GM08714 (cell line): Measurements from ENCODE around the gene CTNND2.

ENCODE experiments used
- H3K4me3 ChIP-seq: fragments of 200-500 bp; sonication (Bioruptor generic); 2 replicates; pipeline ENCODE4 v1.5.1; 2014; ENCODE audit warnings: mild to moderate bottlenecking, low read length, inconsistent platforms
- ZNF274 ChIP-seq: IDR thresholded peaks from 2 replicates; pipeline ENCODE4 v1.6.1; 2012; ENCODE audit warnings: mild to moderate bottlenecking, low read depth, low read length

The CTNND2 gene

DNA sequence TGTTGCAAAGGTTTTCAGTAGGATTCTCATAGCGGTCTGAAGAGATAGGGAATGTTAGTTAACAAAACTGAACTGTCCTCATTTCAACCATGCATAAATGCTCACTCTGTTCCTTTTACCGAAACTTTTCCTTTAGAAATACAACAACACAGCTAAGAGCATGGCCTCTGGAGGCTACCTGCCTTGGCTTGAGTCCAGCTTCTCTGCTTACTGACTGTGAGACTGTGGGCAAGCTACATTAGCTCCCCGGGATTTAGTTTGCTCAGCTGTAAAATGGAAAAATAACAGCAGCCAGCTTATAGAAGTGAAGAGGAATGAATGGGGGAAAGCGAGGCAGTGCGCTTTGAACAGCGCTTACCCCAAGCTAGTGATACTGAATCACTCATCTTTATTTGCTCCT lies 635.4 kb downstream of the CTNND2 start:
- H3K4me3 ChIP-seq, result no peak overlapping the region
- TF ChIP-seq ZNF274, result no peak

DNA sequence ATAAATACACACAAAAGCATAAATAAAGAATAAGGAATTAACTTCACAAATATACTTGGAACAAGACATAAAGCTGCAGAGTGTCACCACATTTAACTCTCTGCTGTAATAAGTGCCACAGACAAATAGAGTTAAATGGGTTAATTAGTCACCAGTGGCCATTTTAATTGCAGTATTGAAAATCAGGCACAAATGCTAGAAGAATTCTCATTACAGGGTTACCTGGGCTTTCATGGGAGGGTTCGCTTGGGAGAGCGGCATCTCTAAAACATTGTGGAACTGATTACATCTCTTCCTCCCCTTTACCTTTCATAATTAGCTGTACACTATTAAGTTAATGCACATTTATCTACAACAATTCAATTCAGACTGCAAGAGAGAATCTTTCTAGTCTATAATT lies 637.9 kb downstream of the CTNND2 start:
- no peak for TF ChIP-seq ZNF274
- no peak overlapping the region for H3K4me3 ChIP-seq

DNA sequence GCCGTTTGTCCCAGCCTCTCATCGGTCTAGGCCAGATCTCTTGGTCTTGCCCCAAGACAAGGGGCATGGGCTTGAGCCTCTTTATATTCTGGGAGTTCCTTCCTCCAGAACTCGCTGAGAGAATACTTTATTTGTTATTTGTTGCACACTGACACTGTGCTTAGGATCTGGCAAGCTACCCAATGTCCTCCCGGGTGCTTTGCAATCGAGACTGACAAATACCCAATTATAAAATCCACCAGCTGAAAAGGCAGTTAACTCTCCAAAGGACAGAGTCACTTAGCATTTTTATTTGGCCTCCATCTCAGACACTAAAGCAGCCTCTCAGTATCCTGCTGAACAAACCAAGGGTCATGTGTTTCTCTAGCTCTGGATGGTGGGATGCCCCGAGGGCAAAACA lies 643.0 kb downstream of the CTNND2 start:
- no peak for TF ChIP-seq ZNF274
- H3K4me3 ChIP-seq, result no peak overlapping the region

DNA sequence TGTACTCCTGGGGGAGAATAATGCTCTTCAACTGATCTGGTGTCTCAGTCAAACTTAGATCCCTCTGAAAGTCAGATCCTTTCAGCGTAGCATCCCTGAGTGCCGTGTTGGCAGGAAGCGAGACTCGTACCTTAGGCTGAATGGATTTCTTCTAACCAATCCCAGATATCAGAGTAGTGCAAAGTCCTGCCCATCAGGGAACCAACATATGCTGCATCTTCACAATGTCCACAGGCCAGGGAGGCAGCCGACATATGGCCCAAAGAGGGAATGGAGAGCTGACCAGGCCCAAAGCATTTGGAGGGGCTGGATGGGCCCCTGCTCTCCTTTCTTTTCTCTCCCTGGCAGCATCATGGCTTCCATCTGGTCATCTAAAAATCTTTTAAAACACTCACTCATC lies 646.2 kb downstream of the CTNND2 start:
- no peak for TF ChIP-seq ZNF274
- no peak overlapping the region for H3K4me3 ChIP-seq

DNA sequence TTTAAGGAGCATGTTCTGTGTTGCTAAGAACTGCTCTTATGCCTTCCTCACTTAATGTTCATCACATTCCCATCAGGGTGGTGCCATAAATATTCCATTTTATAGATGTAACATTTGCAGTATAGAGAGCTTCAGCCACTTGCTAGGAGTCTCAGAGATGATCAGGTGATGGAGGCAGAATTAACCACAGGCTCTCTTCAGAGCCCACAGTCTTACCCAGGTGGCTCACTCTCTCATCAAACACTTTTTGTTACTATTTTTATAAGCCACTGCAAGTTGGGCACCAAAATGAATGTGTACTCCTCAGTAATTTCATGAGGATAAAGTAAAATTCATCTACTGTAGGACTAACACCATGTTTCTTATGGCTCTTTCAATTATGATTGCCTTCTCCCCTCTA lies 651.7 kb downstream of the CTNND2 start:
- no peak for TF ChIP-seq ZNF274
- H3K4me3 ChIP-seq, result no peak overlapping the region

DNA sequence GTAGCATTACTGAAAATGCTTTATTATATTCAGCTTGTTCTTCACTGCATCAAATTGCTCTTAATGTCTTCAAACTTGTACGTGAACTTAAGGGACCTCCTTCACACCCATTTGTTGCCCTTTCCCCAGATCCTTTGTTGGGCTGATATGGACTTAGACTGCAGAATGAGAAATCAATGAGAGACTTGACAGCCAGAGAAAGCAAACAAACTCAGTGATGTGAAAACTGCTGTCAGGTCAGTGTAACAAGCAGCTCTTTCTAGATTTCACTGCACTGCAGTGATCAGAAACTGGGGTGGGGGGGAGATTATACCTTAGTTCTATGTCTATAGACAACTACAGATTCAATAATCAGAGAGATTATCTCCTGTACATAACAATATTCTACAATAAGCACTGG lies 652.2 kb downstream of the CTNND2 start:
- TF ChIP-seq ZNF274, result no peak
- H3K4me3 ChIP-seq, result no peak overlapping the region

DNA sequence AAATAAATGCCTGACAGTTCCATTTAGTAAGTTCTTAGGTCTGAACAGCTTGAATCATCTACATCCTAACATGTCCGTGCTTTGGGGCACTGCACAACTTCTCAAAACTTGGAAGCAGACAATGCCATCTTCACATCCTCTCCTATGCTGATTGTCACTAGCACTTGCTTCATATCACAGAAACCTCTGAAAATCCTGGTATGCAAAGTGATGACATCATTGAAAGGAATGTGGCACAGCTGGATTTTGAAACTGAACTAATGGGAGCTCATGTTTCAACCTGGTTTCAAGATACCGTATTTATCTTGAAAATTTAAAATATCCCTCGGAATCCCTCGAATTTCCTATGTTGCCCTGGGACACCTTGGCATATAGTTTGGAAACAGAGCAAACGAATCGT lies 653.0 kb downstream of the CTNND2 start:
- H3K4me3 ChIP-seq, result no peak overlapping the region
- no peak for TF ChIP-seq ZNF274

DNA sequence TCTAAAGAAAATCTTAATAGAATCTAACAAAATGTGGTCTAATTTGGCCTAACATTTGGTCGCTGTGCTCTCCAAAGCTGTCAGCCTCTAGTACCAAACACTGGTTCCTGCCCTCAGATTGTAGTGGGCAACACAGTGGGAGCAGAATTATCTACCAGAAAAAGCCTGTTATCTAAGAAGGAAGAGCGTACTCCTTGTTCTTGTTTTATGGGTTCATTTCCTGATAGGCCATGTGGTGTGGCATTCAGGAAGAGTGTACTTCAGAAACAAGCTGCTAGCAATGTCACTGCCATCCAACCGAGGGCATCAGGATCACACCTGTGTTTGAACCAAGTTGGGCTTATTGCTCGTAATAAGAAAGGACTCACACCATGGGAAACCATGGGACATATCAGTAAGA lies 655.3 kb downstream of the CTNND2 start:
- no peak overlapping the region for H3K4me3 ChIP-seq
- TF ChIP-seq ZNF274, result no peak

DNA sequence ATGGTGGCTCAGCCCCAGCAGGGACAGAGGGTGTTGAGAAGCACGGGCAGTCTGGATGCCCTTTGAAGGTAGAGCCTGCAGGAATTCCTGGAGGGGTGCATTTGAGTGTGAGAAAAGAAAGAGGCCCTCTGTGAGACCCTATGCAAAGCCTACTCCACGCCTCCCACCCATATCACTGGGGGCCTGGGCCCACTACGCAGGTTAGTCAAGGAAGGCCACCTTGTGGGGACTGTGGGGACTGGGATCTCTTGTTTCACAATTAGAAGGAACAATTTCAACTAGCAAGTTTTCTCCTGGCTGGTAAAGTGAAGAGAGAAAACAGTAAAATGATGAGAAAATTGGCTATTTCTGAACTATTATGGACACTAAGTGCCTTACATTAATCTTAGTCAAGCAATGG lies 657.0 kb downstream of the CTNND2 start:
- no peak overlapping the region for H3K4me3 ChIP-seq
- no peak for TF ChIP-seq ZNF274

DNA sequence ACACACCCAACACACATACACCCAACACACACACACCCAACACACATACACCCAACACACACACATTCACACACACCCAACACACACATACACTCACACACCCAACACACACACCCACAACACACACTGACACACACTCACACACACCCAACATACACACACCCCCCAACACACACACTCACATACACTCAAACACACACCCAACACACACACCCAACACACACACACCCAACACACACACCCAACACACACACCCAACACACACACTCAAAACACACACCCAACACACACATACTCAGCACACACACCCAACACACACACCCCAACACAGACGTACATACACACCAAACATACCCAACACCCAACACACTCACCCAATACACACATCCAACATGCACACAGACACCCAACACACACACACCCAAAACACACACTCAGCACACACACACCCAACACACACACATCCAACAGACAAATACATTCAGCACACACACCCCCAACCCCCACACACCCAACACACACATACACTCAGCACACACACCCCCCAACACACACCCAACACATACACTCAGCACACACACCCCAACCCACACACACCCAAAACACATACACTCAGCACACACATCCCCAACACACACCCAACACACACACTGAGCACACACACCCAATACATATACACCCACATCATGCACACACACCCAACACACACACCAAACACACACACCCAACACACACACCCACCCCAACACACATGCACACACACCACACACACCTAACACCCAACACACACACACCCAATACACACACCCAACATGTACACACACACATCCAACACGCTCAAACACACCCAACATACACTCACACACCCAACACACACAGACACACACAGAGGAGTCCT lies 663.7 kb downstream of the CTNND2 start:
- no peak for TF ChIP-seq ZNF274
- H3K4me3 ChIP-seq, result no peak overlapping the region

DNA sequence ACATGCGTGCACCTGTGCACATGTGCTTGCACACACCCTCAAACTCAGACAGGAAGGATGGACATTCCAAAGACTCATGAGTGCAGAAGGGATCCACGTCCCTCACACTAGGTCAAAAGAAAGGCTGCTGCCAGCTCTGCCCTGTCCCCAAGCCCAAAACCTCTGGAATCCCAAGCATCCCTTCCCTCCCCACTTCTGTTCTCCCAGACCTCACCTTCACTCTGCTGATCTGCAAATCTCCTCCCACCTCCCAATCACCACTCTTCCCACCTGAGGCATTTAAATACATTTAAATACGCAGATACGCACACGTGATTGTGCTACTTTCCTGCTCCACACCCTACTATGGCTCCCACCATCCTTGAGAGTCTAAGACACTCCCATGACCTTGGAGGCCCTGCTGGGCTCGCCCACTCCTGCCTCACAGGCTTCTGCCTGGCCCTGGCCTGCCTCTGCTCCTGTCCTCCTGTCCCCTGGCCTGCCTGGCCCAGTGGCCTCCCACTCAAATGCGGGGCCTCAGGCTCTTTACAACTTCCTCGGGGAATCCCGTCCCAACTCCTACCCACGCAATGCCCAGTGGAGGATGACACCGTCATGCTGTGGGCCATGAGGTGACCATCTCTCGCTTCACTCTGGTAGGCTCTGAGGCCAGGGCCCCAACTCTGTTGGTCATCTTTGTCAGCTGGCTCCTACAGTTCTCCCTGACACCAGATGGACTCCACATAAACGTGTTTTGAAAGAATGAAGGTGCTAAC lies 664.8 kb downstream of the CTNND2 start:
- TF ChIP-seq ZNF274, result no peak
- H3K4me3 ChIP-seq, result no peak overlapping the region

DNA sequence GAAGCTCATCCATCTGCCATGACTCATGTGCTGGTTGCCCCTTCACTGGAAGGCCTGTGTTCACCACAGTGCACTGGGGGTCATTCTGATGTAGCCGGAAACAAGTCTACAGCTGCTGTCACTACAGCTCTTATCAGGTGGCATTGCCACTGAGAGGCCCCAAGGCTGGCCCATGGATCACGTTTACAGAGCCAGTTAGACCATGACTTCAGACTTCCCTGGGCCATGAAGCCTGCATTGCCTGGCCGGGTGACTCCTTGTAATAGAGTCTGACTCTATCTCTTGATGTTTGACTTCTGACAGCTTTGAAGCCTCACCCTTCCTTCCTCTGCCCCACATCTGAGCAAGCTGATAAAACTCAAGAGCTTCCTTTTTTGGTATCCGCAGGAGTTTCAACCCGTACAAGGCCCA lies 669.7 kb downstream of the CTNND2 start:
- H3K4me3 ChIP-seq, result no peak overlapping the region
- TF ChIP-seq ZNF274, result no peak

DNA sequence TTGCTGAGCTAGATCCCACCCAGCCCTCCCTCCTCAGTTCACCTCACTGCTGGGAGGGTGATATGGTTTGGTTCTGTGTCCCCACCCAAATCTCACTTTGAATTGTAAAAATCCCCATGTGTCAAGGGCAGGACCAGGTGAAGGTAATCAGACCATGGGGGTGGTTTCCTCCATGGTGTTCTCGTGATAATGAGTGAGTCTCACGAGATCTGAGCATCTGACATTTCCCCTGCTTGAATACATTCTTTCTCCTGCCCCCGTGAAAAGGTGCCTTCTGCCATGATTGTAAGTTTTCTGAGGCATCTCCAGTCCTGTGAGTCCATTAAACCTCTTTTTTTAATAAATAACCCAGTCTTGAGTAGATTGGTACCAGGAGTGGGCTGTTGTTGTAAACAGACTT lies 673.4 kb downstream of the CTNND2 start:
- no peak for TF ChIP-seq ZNF274
- H3K4me3 ChIP-seq, result no peak overlapping the region

DNA sequence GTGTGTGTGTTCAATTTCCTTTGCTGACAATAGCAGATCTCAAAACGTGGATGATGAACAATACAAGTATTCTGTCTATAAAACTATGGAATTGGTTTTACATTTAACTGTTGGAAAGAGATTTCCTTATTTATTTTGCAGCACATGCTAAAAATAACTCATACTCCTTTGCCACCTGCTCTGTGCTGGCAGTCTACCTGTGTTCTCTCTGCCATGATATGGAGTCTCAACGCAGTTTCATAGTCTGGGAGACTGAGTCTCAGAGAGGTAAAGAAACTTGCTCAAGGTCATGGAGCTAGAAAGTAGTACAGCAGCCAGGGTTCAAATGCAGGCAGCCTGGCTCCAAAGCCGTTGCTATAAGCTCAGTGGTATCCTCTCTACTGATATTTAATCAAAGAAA lies 677.2 kb downstream of the CTNND2 start:
- no peak overlapping the region for H3K4me3 ChIP-seq
- TF ChIP-seq ZNF274, result no peak
